ENCODE measurements around the gene SMR3A. TPM values are rescaled to one million over a fixed set of nuclear protein-coding genes. Genes with fewer than 3 reads are reported as not detected.

Gene SMR3A
- total RNA-seq, 4 donors from 2014 or later: not detected

GRCh38 chr4:70336043-70336442 lies 24.5 kb upstream of the SMR3A start:
- TF ChIP-seq, protein P1, sequence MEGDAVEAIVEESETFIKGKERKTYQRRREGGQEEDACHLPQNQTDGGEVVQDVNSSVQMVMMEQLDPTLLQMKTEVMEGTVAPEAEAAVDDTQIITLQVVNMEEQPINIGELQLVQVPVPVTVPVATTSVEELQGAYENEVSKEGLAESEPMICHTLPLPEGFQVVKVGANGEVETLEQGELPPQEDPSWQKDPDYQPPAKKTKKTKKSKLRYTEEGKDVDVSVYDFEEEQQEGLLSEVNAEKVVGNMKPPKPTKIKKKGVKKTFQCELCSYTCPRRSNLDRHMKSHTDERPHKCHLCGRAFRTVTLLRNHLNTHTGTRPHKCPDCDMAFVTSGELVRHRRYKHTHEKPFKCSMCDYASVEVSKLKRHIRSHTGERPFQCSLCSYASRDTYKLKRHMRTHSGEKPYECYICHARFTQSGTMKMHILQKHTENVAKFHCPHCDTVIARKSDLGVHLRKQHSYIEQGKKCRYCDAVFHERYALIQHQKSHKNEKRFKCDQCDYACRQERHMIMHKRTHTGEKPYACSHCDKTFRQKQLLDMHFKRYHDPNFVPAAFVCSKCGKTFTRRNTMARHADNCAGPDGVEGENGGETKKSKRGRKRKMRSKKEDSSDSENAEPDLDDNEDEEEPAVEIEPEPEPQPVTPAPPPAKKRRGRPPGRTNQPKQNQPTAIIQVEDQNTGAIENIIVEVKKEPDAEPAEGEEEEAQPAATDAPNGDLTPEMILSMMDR (IDR thresholded peaks at IDR 0.05): no peak
- no peak for TF ChIP-seq POLR2A (IDR thresholded peaks at IDR 0.05)
- H3K36me3 ChIP-seq: no peaks in the 10 kb centered on the region
- no peaks in the 10 kb centered on the region for H3K9me3 ChIP-seq
- no peak overlapping the region for H3K4me3 ChIP-seq
- no peaks in the 10 kb centered on the region for H3K4me1 ChIP-seq
- no peaks in the 10 kb centered on the region for H3K27me3 ChIP-seq
- intact Hi-C loops (cut with DNase I; ENCODE audit: low total_unique reads): no loop called here
- H3K27ac ChIP-seq: no peak overlapping the region
- DNase-seq: no peak

- H3K4me3 ChIP-seq: no peak overlapping the region
- DNase-seq: no peak
- H3K9me3 ChIP-seq: no peaks in the 10 kb centered on the region
- TF ChIP-seq, protein P1 (IDR thresholded peaks at IDR 0.05): no peak
- TF ChIP-seq POLR2A (IDR thresholded peaks at IDR 0.05): no peak
- no peaks in the 10 kb centered on the region for H3K27me3 ChIP-seq
- no peaks in the 10 kb centered on the region for H3K4me1 ChIP-seq
- intact Hi-C loops (cut with DNase I; ENCODE audit: low total_unique reads): no loop called here
- no peaks in the 10 kb centered on the region for H3K36me3 ChIP-seq
- no peak overlapping the region for H3K27ac ChIP-seq
Observed at GRCh38 chr4:70337886-70338420, 22.6 kb upstream of the SMR3A start.

GRCh38 chr4:70356185-70356584 lies 4.4 kb upstream of the SMR3A start:
- Histone ChIP-seq H3K27ac (no peak overlapping the region), H3K4me1 (no peaks in the 10 kb centered on the region), H3K4me3 (no peak overlapping the region), H3K36me3 (no peaks in the 10 kb centered on the region), H3K27me3 (no peaks in the 10 kb centered on the region), H3K9me3 (no peaks in the 10 kb centered on the region)
- no peak for DNase-seq
- TF ChIP-seq, protein P1 (IDR thresholded peaks at IDR 0.05): no peak
- no peak for TF ChIP-seq POLR2A (IDR thresholded peaks at IDR 0.05)
- intact Hi-C loops (cut with DNase I; ENCODE audit: low total_unique reads): no loop called here

DNA sequence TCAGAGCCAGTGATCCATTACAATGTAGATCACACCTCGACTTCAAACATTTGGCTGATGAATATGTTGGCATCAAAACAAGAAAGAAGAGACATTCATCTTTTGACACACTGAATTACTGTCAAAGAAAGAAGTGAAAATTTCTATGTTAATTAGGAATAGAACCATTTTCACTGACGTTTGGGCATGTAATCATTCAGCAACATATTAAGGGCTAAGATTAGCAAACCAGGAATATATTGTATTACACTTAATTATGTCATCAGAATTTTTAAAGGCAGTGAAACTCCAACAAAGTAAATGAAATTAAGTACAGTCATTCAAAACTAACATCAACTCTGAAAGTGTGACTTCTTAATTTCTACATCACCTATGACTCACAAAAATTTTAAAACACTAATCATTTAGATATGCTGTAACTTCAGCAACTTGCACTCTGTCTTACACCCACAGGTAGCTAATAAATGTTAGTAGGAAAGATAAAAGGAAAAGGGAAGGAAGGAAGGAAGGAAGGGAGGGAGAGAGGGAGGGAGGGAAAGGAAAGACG lies 1.4 kb upstream of the SMR3A start:
- Histone ChIP-seq H3K27ac (no peak overlapping the region), H3K4me3 (no peak overlapping the region), H3K27me3 (no peaks in the 10 kb centered on the region), H3K36me3 (no peaks in the 10 kb centered on the region), H3K4me1 (no peaks in the 10 kb centered on the region), H3K9me3 (no peaks in the 10 kb centered on the region)
- TF ChIP-seq, protein P1 (IDR thresholded peaks at IDR 0.05): no peak
- no peak for TF ChIP-seq POLR2A (IDR thresholded peaks at IDR 0.05)
- intact Hi-C loops (cut with DNase I; ENCODE audit: low total_unique reads): no loop called here
- no peak for DNase-seq

- Histone ChIP-seq H3K27me3 (no peaks in the 10 kb centered on the region), H3K4me3 (no peak overlapping the region), H3K27ac (no peak overlapping the region), H3K36me3 (no peaks in the 10 kb centered on the region), H3K4me1 (no peaks in the 10 kb centered on the region), H3K9me3 (no peaks in the 10 kb centered on the region)
- no peak for DNase-seq
- intact Hi-C loops (cut with DNase I; ENCODE audit: low total_unique reads): no loop called here
- TF ChIP-seq POLR2A (IDR thresholded peaks at IDR 0.05): no peak
- TF ChIP-seq, protein P1 (IDR thresholded peaks at IDR 0.05): no peak
Observed at GRCh38 chr4:70364002-70364401, 3.4 kb downstream of the SMR3A start.

All from uterus (tissue), 4 donors.